ENCODE data around the gene ARAP1. TPM values are rescaled to one million over a fixed set of nuclear protein-coding genes. Genes with fewer than 3 reads are reported as not detected.

The ARAP1 gene
- polyA plus RNA-seq, 3 donors: 48.7 to 487 (median 79.0) TPM

GRCh38 chr11:72782081-72782920, 30.1 kb upstream of the ARAP1 start:
- Histone ChIP-seq H3K4me3 (replicated peaks in 1 of 3; ENCODE audit: low read depth in 2 of 3, low read length in 3 of 3) (peak overlapping the region in 2 of 3 experiments; percentile 10 to 13), H3K9ac (ENCODE audit: insufficient read depth, low read length, poor library complexity, severe bottlenecking) (no peak overlapping the region), H3K36me3 (replicated peaks in 1 of 2; ENCODE audit: control insufficient read depth in 1 of 2, insufficient read depth in 2 of 2, low read length in 2 of 2) (no peaks in the 10 kb centered on the region), H2AFZ (ENCODE audit: insufficient read depth, low read depth, low read length, poor library complexity, severe bottlenecking) (no peak overlapping the region), H3K4me2 (replicated peaks; ENCODE audit: extremely low read depth, low read length, poor library complexity, severe bottlenecking) (peak overlapping the region; percentile 80), H3K4me1 (ENCODE audit: control insufficient read depth in 1 of 2, insufficient read depth in 2 of 2, low read length in 2 of 2) (peaks cover 29 to 38% of the 10 kb centered on the region in 2 donors), H3K27me3 (ENCODE audit: control insufficient read depth in 2 of 2, insufficient read depth in 2 of 2, low read length in 2 of 2) (peaks cover 3 to 30% of the 10 kb centered on the region in 2 donors), H3K27ac (ENCODE audit: low read depth in 1 of 2, low read length in 2 of 2) (no peak overlapping the region), H3K9me3 (replicated peaks in 1 of 2; ENCODE audit: control insufficient read depth in 1 of 2, insufficient read depth in 1 of 2, low read length in 2 of 2) (no peaks in the 10 kb centered on the region), H3K79me2 (ENCODE audit: insufficient read depth, low read length) (no peaks in the 10 kb centered on the region), H4K20me1 (ENCODE audit: insufficient read depth, low read length) (peaks cover 13% of the 10 kb centered on the region)
- 63% methylated on average over 13 of the region's 14 CpGs for WGBS (ENCODE audit: insufficient coverage)
- peaks cover 0 to 2% (median 0%) of the 10 kb centered on the region in 7 donors for H3K9me3 Mint-ChIP-seq
- intact Hi-C loops (cut with micrococcal nuclease): no loop called here
- H3K4me1 Mint-ChIP-seq: peaks cover 39% of the 10 kb centered on the region
- DNase-seq: no peak
- TF ChIP-seq, protein P1, sequence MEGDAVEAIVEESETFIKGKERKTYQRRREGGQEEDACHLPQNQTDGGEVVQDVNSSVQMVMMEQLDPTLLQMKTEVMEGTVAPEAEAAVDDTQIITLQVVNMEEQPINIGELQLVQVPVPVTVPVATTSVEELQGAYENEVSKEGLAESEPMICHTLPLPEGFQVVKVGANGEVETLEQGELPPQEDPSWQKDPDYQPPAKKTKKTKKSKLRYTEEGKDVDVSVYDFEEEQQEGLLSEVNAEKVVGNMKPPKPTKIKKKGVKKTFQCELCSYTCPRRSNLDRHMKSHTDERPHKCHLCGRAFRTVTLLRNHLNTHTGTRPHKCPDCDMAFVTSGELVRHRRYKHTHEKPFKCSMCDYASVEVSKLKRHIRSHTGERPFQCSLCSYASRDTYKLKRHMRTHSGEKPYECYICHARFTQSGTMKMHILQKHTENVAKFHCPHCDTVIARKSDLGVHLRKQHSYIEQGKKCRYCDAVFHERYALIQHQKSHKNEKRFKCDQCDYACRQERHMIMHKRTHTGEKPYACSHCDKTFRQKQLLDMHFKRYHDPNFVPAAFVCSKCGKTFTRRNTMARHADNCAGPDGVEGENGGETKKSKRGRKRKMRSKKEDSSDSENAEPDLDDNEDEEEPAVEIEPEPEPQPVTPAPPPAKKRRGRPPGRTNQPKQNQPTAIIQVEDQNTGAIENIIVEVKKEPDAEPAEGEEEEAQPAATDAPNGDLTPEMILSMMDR (IDR thresholded peaks at IDR 0.05): no peak
- H3K27me3 Mint-ChIP-seq (ENCODE audit: low read depth in 3 of 3): peaks cover 29 to 37% (median 33%) of the 10 kb centered on the region in 3 donors
- peak overlapping the region; percentile 72 to 78 for H3K4me3 Mint-ChIP-seq
- H3K36me3 Mint-ChIP-seq: peaks cover 6 to 20% of the 10 kb centered on the region in 2 donors
- peak overlapping the region in 3 of 7 donors; percentile 20 to 80 (median 26) for H3K27ac Mint-ChIP-seq

DNA sequence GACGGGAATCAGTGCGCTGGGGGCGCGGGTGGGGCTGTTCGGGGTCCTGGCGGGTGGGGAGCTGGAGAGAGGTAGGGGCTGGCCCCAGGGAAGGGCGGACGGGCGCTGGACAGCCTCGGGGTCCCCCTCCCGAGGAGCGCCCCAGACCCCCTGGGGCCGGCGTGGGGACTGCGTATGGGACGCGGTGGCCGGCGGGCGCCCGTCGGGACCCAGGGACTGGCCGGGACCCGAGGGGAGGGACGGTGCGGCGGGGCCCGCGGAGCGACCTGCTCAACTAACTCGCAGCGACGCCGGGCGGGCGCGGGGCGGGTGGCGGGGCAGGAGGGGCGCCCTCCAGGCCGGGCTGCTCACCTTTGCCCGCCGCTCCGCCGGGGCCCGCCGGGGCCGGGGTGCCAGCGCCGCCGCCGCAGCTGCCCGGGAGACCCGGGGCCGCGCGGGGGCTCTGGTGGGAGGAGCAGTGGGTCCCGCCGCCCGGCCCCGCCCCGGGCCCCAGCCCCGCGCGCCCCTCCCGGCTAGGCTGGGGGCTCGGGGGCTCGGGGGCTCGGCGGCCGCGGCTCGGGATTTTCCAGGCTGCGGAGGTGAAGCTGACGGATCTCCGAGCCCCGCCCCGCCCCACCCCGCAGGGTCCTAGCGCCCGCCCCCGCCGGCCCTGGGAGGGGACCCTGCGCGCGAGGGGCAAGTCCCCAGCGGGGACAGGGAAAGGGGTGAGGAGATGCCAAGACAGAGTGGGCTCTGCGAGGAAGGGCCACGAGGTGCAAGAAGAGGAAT, 29.3 kb upstream of the ARAP1 start:
- peak overlapping the region; percentile 80 for H3K4me2 ChIP-seq (replicated peaks; ENCODE audit: extremely low read depth, low read length, poor library complexity, severe bottlenecking)
- Mint-ChIP-seq H3K27ac (peak overlapping the region in 3 of 7 donors; percentile 26 to 80 (median 58)), H3K9me3 (peaks cover 0 to 2% (median 0%) of the 10 kb centered on the region in 7 donors), H3K4me3 (peak overlapping the region; percentile 75 to 82), H3K27me3 (ENCODE audit: low read depth in 3 of 3) (peaks cover 29 to 37% (median 33%) of the 10 kb centered on the region in 3 donors), H3K36me3 (peaks cover 6 to 20% of the 10 kb centered on the region in 2 donors), H3K4me1 (peaks cover 39% of the 10 kb centered on the region)
- peaks cover 29 to 38% of the 10 kb centered on the region in 2 donors for H3K4me1 ChIP-seq (ENCODE audit: control insufficient read depth in 1 of 2, insufficient read depth in 2 of 2, low read length in 2 of 2)
- H3K9me3 ChIP-seq (replicated peaks in 1 of 2; ENCODE audit: control insufficient read depth in 1 of 2, insufficient read depth in 1 of 2, low read length in 2 of 2): no peaks in the 10 kb centered on the region
- TF ChIP-seq, protein P1 (IDR thresholded peaks at IDR 0.05): no peak
- no peak for DNase-seq
- no peaks in the 10 kb centered on the region for H3K36me3 ChIP-seq (replicated peaks in 1 of 2; ENCODE audit: control insufficient read depth in 1 of 2, insufficient read depth in 2 of 2, low read length in 2 of 2)
- intact Hi-C loops (cut with micrococcal nuclease): no loop called here
- H2AFZ ChIP-seq (ENCODE audit: insufficient read depth, low read depth, low read length, poor library complexity, severe bottlenecking): peak overlapping the region; percentile 60
- H3K4me3 ChIP-seq (replicated peaks in 1 of 3; ENCODE audit: low read depth in 2 of 3, low read length in 3 of 3): peak overlapping the region; percentile 19 to 71 (median 28)
- H3K79me2 ChIP-seq (ENCODE audit: insufficient read depth, low read length): no peaks in the 10 kb centered on the region
- no peak overlapping the region for H3K27ac ChIP-seq (ENCODE audit: low read depth in 1 of 2, low read length in 2 of 2)
- WGBS (ENCODE audit: insufficient coverage): 1% methylated on average over 73 of the region's 89 CpGs
- H3K27me3 ChIP-seq (ENCODE audit: control insufficient read depth in 2 of 2, insufficient read depth in 2 of 2, low read length in 2 of 2): peaks cover 3 to 30% of the 10 kb centered on the region in 2 donors
- peaks cover 13% of the 10 kb centered on the region for H4K20me1 ChIP-seq (ENCODE audit: insufficient read depth, low read length)
- H3K9ac ChIP-seq (ENCODE audit: insufficient read depth, low read length, poor library complexity, severe bottlenecking): peak overlapping the region; percentile 62
